GM18499 (cell line): ENCODE results near the gene SLC25A19.

Source experiments
- ATAC-seq: cut with Tn5 transposase; IDR thresholded peaks from one replicate; pipeline ENCODE4 v1.9.1; 2021; ENCODE audit warnings: moderate number of reproducible peaks; ENCODE audit not compliant: insufficient read depth, unreplicated experiment

Gene SLC25A19

GRCh38 chr17:75289115-75289831, at the start of gene SLC25A19:
TSS of gene SLC25A19 (minus strand) at chr17:75289433. CDS start at chr17:75286764, 2,669 bp downstream.
- ATAC-seq, result peak; percentile 84

GRCh38 chr17:75338335-75338734, 49.1 kb upstream of the SLC25A19 start:
- no peak for ATAC-seq

DNA sequence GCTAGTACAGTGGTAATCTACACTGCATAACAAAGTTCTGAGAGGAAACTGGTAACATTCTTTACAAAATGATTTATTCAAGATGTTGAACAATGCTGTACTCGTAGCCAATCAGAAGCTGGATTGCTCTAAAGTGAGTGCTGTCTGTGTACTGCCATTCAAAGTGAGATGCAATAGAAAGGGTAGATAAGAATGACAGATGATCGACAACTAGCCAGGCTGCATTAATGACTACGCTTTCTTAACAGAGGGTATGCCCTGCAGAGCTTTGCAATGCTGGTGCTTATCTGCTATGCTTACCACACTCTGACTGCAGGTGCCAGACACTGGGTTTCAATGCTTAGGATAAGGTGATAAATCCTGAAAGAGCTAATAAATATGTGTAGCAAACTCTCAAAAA, 46.1 kb upstream of the SLC25A19 start:
- ATAC-seq, result no peak

- no peak for ATAC-seq
These were observed 45.5 kb upstream of the SLC25A19 start for GRCh38 chr17:75334723-75335122.

DNA sequence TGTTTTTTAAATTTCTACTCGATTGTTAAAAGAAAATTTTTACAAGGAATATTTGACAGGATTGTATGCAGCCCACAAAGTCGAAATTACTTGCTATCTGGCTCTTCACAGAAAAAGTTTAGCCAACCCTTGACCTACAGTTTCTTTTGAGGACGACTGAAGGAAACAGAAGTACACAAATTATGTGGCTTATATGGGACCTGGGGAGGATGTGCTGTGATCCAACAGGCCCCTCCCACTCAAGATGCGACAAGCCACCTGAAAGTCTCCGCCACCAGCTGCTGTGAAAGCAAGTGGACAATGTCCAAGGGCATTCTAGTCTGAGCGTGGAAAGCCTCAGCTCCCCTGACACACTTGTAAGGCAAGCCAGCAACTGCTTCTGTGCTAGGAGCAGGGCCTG, 42.4 kb upstream of the SLC25A19 start:
- ATAC-seq, result no peak

DNA sequence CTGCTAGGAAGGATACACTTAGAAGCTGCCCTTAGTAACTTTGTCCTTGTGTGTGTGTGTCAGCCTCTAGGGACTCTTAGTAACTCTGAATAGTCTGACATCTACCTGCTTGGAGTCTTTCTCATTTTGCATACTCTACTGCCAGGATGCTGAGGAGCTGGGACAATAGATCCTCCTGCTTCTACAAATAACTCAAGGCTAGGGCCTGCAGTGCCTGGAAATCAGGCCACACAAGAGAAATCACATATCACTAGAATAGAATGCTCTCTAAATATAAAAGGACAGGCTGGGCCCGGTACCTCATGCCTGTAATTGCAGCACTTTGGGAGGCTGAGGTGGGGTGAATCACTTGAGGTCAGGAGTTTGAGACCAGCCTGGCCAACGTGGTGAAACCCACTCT, 38.5 kb upstream of the SLC25A19 start:
- ATAC-seq, result no peak

- ATAC-seq, result no peak
These were observed 37.1 kb upstream of the SLC25A19 start for GRCh38 chr17:75326226-75326848.

GRCh38 chr17:75325827-75326225, 36.6 kb upstream of the SLC25A19 start:
- no peak for ATAC-seq

GRCh38 chr17:75325348-75325747, 36.1 kb upstream of the SLC25A19 start:
- ATAC-seq, result no peak

GRCh38 chr17:75321506-75321905, 32.3 kb upstream of the SLC25A19 start:
- no peak for ATAC-seq

DNA sequence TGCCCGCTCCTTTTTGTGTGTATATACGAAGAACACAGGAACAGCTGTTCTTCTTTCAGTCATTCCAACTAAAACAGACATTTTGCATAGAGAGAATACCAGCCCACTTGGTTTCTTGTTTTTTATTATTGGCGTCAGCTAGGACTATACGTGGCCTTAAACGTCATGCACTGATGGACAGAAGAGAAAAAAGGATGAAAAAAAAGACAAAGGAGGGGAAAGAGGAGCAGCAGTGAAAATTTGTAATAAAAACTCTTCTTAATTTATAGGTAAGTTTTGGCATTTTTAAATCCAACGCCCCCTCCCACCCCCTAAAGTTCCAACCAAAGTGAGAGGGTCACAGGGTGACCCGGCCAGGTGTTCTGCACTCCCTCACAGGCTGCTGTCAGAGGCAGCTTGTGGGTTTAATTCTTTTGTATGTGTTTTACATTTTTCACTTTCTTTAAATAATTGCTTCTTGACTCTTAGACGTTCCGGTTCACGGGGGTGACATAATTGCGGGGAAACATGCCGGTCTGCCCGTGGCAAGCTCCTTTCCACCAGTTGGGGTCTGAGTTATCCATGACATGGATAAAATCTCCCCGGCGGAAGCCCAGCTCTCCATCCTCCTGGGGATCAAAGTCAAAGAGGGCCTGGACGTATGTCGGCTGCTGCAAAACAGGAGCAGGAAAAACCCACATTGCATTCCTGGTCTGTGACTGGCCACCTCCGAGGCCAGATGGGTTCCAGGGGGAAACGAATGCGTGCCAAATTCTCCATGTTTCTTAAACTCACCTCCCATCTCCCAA, 30.9 kb upstream of the SLC25A19 start:
- peak; percentile 30 for ATAC-seq

DNA sequence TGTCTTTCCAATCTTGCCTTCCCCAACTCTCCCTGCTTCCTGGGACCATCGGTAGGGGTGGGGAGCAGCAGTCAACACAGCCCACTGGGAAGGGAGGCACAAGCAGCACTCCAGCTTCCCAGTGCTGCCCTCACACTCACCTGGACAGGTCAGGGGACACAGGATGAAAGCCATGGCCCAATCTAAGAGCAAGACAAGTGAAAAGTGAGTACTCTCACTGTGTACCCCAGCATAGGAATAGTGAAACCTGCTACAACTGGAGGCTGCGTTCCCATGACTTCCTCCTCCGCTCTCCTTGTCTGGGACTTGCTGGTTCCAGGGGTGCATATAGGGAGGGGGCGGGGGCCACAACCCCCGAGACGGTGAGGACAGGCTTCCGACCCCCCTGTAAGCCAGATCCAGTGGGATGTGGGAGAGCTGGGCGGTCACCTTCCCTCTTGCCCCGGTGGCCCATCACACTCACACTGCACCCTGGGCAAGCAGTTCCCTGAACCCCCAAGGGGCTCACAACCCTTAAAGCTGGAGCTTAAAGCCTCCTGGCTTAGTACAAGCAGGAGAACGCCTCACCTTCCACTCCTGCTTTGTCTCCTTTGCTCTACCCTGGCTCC, 29.5 kb upstream of the SLC25A19 start:
- ATAC-seq, result no peak

DNA sequence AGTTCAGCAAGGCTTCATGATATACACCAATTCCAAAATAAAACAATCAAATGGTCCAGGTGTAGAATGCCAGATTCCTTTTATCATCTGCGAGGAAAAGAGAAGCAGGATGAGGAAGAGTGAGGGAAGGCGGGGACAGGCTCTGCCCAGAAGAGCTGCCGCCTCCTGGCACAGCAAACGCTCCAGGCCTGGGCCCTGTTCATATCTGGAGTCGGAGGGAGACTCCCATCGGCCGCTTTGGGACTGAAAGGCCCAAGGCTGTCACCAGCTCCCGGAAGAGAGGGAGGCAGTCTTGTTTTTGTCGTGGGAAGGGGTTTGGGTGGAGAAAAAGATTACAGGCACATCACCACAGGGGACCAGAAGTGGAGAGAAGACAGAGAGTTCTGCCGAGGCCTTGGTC, 29.0 kb upstream of the SLC25A19 start:
- no peak for ATAC-seq

GRCh38 chr17:75317671-75318070, 28.4 kb upstream of the SLC25A19 start:
- no peak for ATAC-seq

DNA sequence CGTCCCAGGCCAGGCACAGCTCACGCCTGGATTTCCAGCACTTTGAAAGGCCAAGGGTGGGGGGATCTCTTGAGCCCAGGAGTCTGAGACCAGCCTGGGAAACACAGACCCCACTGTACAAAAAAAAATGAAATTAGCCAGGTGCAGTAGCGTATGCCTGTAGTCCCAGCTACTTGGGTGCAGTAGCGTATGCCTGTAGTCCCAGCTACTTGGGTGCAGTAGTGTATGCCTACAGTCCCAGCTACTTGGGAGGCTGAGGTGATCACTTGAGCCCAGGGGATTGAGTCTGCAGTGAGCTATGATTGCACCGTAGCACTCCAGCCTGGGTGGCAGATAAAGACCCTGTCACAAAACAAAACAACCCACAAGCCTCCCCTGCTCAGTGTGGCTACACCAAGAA, 27.0 kb upstream of the SLC25A19 start:
- no peak for ATAC-seq

DNA sequence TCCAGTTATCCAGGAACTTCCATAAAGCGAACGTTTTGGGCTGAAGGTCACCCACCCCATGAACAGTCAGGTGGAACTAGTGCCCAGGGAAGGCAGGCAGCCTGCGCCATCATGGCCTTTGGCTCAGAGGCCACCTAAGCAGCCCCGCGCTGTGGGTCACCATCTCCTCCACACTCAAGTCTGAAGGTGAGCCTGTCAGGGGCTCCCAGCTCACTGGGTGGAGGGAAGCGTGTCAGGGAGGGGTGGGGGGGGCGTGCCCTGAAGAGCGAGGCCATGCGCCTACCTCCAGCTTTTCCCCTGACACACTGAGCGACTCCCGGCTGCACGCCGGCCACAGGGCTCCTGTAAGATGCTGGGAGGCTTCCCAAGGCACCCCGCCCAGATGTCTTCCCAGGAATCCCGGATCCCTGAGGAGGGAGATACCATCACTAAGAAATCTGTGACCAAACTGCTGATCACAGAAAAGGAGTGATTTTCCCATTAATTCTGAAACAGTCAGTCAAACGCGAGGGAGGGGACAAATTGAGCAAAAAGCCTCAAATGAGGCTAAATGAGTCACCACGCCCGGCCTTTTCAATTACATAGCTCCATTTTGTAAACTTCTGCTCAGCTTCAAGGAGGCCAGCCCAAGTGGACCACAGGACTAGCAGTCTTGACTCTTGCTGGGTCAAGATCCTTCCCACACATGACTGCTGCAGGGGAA, 26.5 kb upstream of the SLC25A19 start:
- ATAC-seq, result no peak

DNA sequence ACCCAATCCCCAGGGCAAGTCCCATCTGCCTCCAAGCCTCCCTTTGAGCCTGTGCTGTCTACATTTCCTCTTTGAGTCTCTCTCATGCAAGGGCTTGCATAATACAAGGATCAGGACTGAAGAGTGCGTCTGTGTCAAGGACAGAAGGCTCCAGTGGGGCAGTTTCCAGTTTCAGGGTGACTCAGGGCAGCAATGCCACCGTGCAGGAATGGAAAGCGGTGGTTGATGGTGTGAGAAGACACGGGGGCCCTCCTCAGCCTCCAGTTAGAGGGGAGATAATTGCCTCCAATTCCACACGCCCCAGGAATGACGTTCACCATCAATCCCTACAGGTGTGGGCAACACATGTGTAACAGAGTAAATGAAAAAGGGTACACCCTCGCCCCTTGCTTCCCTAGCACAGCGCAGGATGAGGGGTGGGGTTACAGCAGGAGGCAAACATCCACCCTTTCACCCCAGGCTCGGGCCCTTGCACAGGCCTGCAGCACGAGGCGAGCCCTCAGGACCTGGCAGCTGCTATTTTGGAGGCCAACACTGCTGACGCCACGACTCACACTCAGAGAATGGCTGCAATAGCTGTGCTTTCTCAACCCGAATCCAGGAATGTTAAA, 24.8 kb upstream of the SLC25A19 start:
- ATAC-seq, result no peak

DNA sequence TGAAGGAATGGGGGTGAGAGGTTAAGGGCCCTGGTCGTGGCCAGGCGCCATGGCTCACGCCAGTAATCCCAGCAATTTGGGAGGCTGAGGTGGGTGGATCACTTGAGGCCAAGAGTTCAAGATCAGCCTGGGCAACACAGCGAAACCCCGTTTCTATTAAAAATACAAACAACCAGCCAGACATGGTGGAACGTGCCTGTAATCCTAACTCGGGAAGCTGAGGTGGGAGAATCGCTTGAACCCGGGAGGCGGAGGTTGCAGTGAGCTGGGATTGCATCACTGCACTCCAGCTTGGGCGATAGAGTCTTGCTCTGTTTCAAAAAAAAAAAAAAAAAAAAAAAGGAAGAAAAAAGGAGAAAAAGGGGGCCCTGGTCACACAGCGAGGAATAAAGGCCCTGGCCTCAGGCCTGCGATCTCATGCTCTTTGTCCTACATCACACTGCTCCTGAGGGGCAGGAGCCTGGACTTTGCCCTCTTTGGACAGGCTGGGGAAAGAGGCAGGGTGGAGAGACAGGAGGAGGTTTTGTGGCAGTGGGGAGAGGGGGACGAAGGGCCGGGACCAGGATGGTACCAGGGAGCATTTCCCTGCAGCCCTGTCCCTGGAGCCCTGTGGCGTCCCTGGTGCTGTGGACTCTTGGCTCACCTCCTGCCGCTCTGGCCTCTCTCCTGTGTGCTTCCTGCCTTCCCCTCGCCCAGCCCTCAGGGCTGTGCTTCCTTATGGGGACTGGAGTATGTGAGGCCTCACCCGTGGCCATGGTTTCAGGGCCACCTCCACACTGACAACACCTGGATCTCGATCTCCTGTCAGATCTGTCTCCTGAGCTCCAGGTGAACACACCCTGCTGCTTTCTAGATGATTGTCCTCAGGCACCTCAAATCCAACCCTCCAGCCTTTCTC, 19.7 kb upstream of the SLC25A19 start:
- no peak for ATAC-seq
